Vagina (tissue), 2 donors: ENCODE data around the gene LANCL3. TPM values are rescaled to one million over a fixed set of nuclear protein-coding genes. Genes with fewer than 3 reads are reported as not detected.
"Not testable (repeated sequence)": the region's sequence is repeated elsewhere in the genome, so short reads cannot be mapped to it uniquely, and the experiment has no call there.

Experiments used
- DNase-seq, 2 donors: peaks; one replicate each; pipeline ENCODE4 v3.0.0-alpha.2; 2017; ENCODE audit errors: extremely low spot score in 2 of 2
- H3K27ac ChIP-seq: fragments of 200-600 bp; sonication (generic); one replicate; pipeline ENCODE4 v1.5.1; 2019
- H3K27me3 ChIP-seq: fragments of 200-600 bp; sonication (generic); one replicate; pipeline ENCODE4 v1.5.1; 2019
- H3K36me3 ChIP-seq, 2 donors: fragments of 200-600 bp; sonication (generic); one replicate each; pipeline ENCODE4 v1.5.1; 2017 to 2019
- H3K4me1 ChIP-seq: fragments of 200-600 bp; sonication (generic); one replicate; pipeline ENCODE4 v1.5.1; 2019
- H3K4me3 ChIP-seq, 2 donors: fragments of 200-600 bp; sonication (generic); 1 replicate in 1 of 2; 2 replicates in 1 of 2; pipeline ENCODE4 v1.5.1; 2016 to 2019
- H3K9me3 ChIP-seq: fragments of 200-600 bp; sonication (generic); one replicate; pipeline ENCODE4 v1.5.1; 2019
- POLR2A ChIP-seq, 2 donors: fragments of 450-650 bp; IDR thresholded peaks; one replicate each; pipeline ENCODE4 v1.6.1; 2017; ENCODE audit warnings: antibody characterized with exemption in 2 of 2, mild to moderate bottlenecking in 2 of 2, moderate library complexity in 2 of 2
- POLR2AphosphoS5 ChIP-seq, 2 donors: sonication (generic); formaldehyde crosslinking; IDR thresholded peaks; one replicate each; pipeline ENCODE4 v1.9.0; 2017; ENCODE audit warnings: antibody characterized with exemption in 2 of 2, mild to moderate bottlenecking in 2 of 2, low read depth in 1 of 2; ENCODE audit not compliant: insufficient read depth in 1 of 2
- intact Hi-C: fragments of 100-400 bp; cut with DNase I; formaldehyde crosslinking; loops from one replicate; pipeline ENCODE4 v1.15.1; 2023
- total RNA-seq: library from RNA; depleted of rRNA; stranded (reverse); fragments of >200 nt; gene quantifications from one replicate; pipeline ENCODE4 v1.2.3, GENCODE V29; 2016
- TF ChIP-seq, protein P1 (sequence below), 3 experiments: fragments of 450-650 bp in 2 of 3; fragments of 200-600 bp in 1 of 3; sonication (generic) in 1 of 3; IDR thresholded peaks; one replicate each; pipeline ENCODE4 v1.5.1; 2017 to 2019; ENCODE audit warnings: antibody characterized with exemption in 3 of 3, mild to moderate bottlenecking in 2 of 3, moderate library complexity in 2 of 3

Gene LANCL3
- total RNA-seq, 1 donor from 2014 or later, result 2.5 TPM

GRCh38 chrX:37640142-37640541 is 68.7 kb downstream of the LANCL3 start:
- Histone ChIP-seq H3K27me3 (no peaks in the 10 kb centered on the region), H3K36me3 (no peaks in the 10 kb centered on the region), H3K27ac (no peak overlapping the region), H3K4me3 (no peak overlapping the region), H3K9me3 (no peaks in the 10 kb centered on the region), H3K4me1 (no peaks in the 10 kb centered on the region)
- DNase-seq, result no peak
- no peak for TF ChIP-seq POLR2AphosphoS5 (IDR thresholded peaks at IDR 0.05; ENCODE audit: insufficient read depth in 1 of 2, low read depth in 1 of 2)
- no peak for TF ChIP-seq POLR2A (IDR thresholded peaks at IDR 0.05)
- intact Hi-C loops, result no loop called here

GRCh38 chrX:37641859-37642258 is 70.4 kb downstream of the LANCL3 start:
- TF ChIP-seq POLR2AphosphoS5 (IDR thresholded peaks at IDR 0.05; ENCODE audit: insufficient read depth in 1 of 2, low read depth in 1 of 2) (no peak), POLR2A (IDR thresholded peaks at IDR 0.05) (no peak)
- TF ChIP-seq, protein P1, sequence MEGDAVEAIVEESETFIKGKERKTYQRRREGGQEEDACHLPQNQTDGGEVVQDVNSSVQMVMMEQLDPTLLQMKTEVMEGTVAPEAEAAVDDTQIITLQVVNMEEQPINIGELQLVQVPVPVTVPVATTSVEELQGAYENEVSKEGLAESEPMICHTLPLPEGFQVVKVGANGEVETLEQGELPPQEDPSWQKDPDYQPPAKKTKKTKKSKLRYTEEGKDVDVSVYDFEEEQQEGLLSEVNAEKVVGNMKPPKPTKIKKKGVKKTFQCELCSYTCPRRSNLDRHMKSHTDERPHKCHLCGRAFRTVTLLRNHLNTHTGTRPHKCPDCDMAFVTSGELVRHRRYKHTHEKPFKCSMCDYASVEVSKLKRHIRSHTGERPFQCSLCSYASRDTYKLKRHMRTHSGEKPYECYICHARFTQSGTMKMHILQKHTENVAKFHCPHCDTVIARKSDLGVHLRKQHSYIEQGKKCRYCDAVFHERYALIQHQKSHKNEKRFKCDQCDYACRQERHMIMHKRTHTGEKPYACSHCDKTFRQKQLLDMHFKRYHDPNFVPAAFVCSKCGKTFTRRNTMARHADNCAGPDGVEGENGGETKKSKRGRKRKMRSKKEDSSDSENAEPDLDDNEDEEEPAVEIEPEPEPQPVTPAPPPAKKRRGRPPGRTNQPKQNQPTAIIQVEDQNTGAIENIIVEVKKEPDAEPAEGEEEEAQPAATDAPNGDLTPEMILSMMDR (IDR thresholded peaks at IDR 0.05), result no peak
- DNase-seq, result no peak
- H3K4me1 ChIP-seq, result no peaks in the 10 kb centered on the region
- intact Hi-C loops, result no loop called here
- no peaks in the 10 kb centered on the region for H3K36me3 ChIP-seq
- no peaks in the 10 kb centered on the region for H3K9me3 ChIP-seq
- H3K27ac ChIP-seq, result no peak overlapping the region
- no peaks in the 10 kb centered on the region for H3K27me3 ChIP-seq
- no peak overlapping the region for H3K4me3 ChIP-seq

GRCh38 chrX:37644381-37645305 is 73.2 kb downstream of the LANCL3 start:
- Histone ChIP-seq H3K27ac (no peak overlapping the region), H3K9me3 (no peaks in the 10 kb centered on the region), H3K4me3 (no peak overlapping the region), H3K27me3 (no peaks in the 10 kb centered on the region), H3K4me1 (no peaks in the 10 kb centered on the region), H3K36me3 (no peaks in the 10 kb centered on the region)
- intact Hi-C loops, result no loop called here
- no peak for DNase-seq
- TF ChIP-seq POLR2AphosphoS5 (IDR thresholded peaks at IDR 0.05; ENCODE audit: insufficient read depth in 1 of 2, low read depth in 1 of 2) (no peak), POLR2A (IDR thresholded peaks at IDR 0.05) (no peak)
- TF ChIP-seq, protein P1 (IDR thresholded peaks at IDR 0.05), result no peak

- Histone ChIP-seq H3K27ac (no peak overlapping the region), H3K4me1 (no peaks in the 10 kb centered on the region), H3K9me3 (no peaks in the 10 kb centered on the region), H3K27me3 (no peaks in the 10 kb centered on the region), H3K4me3 (no peak overlapping the region), H3K36me3 (no peaks in the 10 kb centered on the region)
- TF ChIP-seq POLR2AphosphoS5 (IDR thresholded peaks at IDR 0.05; ENCODE audit: insufficient read depth in 1 of 2, low read depth in 1 of 2) (no peak), POLR2A (IDR thresholded peaks at IDR 0.05) (no peak)
- TF ChIP-seq, protein P1 (IDR thresholded peaks at IDR 0.05), result no peak
- intact Hi-C loops, result no loop called here
- no peak for DNase-seq
Measured at GRCh38 chrX:37646254-37646653, 74.8 kb downstream of the LANCL3 start.

- intact Hi-C loops, H3K4me1 ChIP-seq, H3K4me3 ChIP-seq, H3K36me3 ChIP-seq, DNase-seq, H3K27me3 ChIP-seq, H3K9me3 ChIP-seq, H3K27ac ChIP-seq: not testable (repeated sequence)
Measured at GRCh38 chrX:37650879-37651278, 79.4 kb downstream of the LANCL3 start.

GRCh38 chrX:37651921-37652452 is 80.5 kb downstream of the LANCL3 start:
- intact Hi-C loops, result no loop called here
- no peaks in the 10 kb centered on the region for H3K9me3 ChIP-seq
- no peaks in the 10 kb centered on the region for H3K4me1 ChIP-seq
- DNase-seq, result no peak
- H3K36me3 ChIP-seq, result no peaks in the 10 kb centered on the region
- H3K27ac ChIP-seq, result no peak overlapping the region
- no peaks in the 10 kb centered on the region for H3K27me3 ChIP-seq
- no peak for TF ChIP-seq POLR2A (IDR thresholded peaks at IDR 0.05)
- TF ChIP-seq, protein P1 (IDR thresholded peaks at IDR 0.05), result no peak
- no peak for TF ChIP-seq POLR2AphosphoS5 (IDR thresholded peaks at IDR 0.05; ENCODE audit: insufficient read depth in 1 of 2, low read depth in 1 of 2)
- H3K4me3 ChIP-seq, result no peak overlapping the region
